IgD-negative memory B cell (primary cell): ENCODE results near the gene BLVRB. TPM values are rescaled to one million over a fixed set of nuclear protein-coding genes. Genes with fewer than 3 reads are reported as not detected.
A peak's percentile ranks its signal among the peaks of the same experiment; 100 is the strongest.
"Not testable (repeated sequence)": the region's sequence is repeated elsewhere in the genome, so short reads cannot be mapped to it uniquely, and the experiment has no call there.

Experiments
- H3K27ac Mint-ChIP-seq, 3 donors: one replicate each; pipeline ENCODE4 v1.8.0; 2020 to 2022; ENCODE audit warnings: mild to moderate bottlenecking in 3 of 3, mixed read lengths in 3 of 3, moderate library complexity in 1 of 3
- H3K27me3 Mint-ChIP-seq: one replicate; pipeline ENCODE4 v1.8.0; 2021; ENCODE audit warnings: mixed read lengths
- H3K36me3 Mint-ChIP-seq: one replicate; pipeline ENCODE4 v1.8.0; 2020; ENCODE audit warnings: mild to moderate bottlenecking, mixed read lengths
- H3K4me1 Mint-ChIP-seq, 3 donors: one replicate each; pipeline ENCODE4 v1.8.0; 2020 to 2022; ENCODE audit warnings: mixed read lengths in 3 of 3, mild to moderate bottlenecking in 1 of 3
- H3K4me3 Mint-ChIP-seq, 4 donors: one replicate each; pipeline ENCODE4 v1.8.0; 2020 to 2022; ENCODE audit warnings: mild to moderate bottlenecking in 4 of 4, mixed read lengths in 4 of 4, moderate library complexity in 3 of 4
- H3K9me3 Mint-ChIP-seq, 3 donors: one replicate each; pipeline ENCODE4 v1.8.0; 2020 to 2021; ENCODE audit warnings: mixed read lengths in 3 of 3, mild to moderate bottlenecking in 1 of 3
- polyA plus RNA-seq: library from polyadenylated mRNA; unstranded; fragments of 300-500 nt; fragmentation: Illumina TruSeq; gene quantifications from one replicate; pipeline ENCODE4 v1.2.3, GENCODE V29; 2021

BLVRB gene
- polyA plus RNA-seq, 1 donor from 2014 or later = 35.9 TPM

DNA sequence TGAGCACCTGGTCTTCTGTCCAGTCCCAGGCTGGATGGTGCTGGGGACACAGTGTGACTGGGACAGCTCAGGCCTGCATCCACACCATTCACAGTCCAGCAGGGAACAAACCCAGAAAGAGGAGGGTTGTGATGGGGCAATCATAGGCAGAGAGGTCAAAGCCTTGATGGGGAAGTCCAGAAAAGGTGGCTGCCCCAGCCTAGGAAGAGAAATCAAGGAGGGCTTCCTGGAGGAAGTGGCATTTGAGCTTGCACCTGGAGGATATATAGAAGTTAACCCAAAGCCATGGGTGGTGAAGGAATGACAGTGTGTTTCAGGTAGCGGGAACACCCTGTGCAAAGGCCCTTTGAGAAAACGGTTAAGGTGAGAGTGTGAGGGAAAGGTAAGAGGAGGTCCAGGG is 49.8 kb downstream of the BLVRB start:
- peaks cover 1% of the 10 kb centered on the region for H3K27me3 Mint-ChIP-seq
- no peaks in the 10 kb centered on the region for H3K9me3 Mint-ChIP-seq
- H3K27ac Mint-ChIP-seq = peak overlapping the region in 1 of 3 donors; percentile 80
- H3K36me3 Mint-ChIP-seq = no peaks in the 10 kb centered on the region
- peaks cover 7 to 17% (median 9%) of the 10 kb centered on the region in 3 donors for H3K4me1 Mint-ChIP-seq
- H3K4me3 Mint-ChIP-seq = peak overlapping the region in 1 of 4 donors; percentile 1

DNA sequence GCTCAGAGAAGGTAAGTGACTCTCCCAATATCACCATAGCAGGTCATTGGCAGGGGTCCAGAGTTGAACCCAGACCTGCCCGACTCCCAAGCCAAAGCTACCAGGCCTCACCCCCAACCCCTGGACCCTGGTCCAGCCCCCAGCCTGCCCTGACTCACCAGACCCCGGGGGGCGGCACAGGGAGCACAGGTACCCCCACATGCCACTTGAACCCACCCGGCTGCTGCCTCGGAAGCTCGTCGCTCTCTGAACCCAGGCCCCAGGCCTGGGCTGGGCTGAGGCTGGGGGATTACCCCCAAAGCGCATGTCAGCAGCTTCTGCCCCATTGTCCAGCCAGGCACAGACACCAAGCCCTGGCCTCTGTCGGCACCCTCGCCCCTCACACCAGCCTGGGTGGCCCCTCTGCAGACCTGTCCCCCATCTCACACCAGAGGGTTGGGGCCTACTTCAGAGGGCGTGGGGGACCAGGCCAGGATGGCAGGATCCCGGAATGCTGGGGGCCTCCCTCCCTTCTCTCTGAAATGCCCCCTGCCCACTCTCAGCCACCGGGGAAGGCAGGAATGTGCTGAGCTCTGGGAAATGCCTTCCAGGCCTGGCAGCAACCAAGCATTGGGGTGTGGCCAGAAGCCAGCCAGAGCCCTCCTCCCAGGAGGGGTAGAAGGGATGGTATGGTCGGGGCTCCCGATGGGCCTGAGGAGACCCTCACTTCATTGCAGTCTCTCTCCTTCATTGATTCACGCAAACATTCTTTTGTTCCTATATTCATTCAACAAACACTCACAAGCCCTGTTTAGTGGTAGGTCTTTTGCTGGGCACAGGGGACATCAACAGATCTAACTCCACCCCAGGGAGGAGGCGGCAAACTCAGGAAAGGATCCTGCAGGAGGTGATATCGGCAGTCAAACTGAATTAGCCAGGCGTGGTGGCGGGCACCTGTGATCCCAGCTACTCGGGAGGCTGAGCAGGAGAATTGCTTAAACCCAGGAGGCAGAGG is 50.7 kb downstream of the BLVRB start:
- peaks cover 7 to 17% (median 9%) of the 10 kb centered on the region in 3 donors for H3K4me1 Mint-ChIP-seq
- no peak overlapping the region for H3K27ac Mint-ChIP-seq
- H3K4me3 Mint-ChIP-seq = no peak overlapping the region
- H3K36me3 Mint-ChIP-seq = no peaks in the 10 kb centered on the region
- H3K9me3 Mint-ChIP-seq = no peaks in the 10 kb centered on the region
- H3K27me3 Mint-ChIP-seq = peaks cover 1% of the 10 kb centered on the region

DNA sequence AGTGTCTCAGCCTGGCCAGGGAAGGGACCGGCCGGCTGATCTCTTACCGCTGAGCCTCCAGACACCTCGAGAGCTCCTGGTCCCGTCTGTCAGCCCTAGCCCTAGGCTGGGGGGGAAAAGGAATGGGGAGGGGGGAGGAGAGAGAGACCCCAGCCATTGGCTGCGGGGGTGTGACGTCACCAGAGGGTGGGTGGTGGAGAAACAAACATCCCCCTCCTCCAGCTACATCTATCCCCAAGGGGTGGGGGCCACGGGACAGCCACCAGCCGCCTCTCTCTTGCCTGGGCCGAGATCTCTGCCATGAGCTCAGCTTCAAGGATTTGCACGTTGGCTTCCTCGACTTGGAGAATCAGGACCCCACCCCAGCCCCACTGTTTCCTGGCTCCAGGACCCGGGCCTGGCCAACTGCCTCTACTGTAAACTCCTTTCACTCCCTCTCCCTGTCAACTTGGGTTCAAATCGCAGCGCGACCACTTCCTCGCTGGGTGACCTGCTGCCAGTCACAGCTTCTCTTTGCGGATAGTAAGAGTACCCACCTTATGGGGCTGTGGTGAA is 52.2 kb downstream of the BLVRB start, which contains the start of gene PRX:
Gene PRX (minus strand): TSS at position 88 of the 555 bp plus-strand sequence. CDS start 5,446 bp downstream, outside the sequence.
- Mint-ChIP-seq H3K4me3 (peak within 1 kb of the TSS in 1 of 4 donors; percentile 65), H3K36me3 (no peaks in the 10 kb centered on the region), H3K9me3 (no peaks in the 10 kb centered on the region), H3K27ac (no peak within 1 kb of the TSS), H3K27me3 (peaks cover 1% of the 10 kb centered on the region), H3K4me1 (peaks cover 7 to 18% (median 9%) of the 10 kb centered on the region in 3 donors)

DNA sequence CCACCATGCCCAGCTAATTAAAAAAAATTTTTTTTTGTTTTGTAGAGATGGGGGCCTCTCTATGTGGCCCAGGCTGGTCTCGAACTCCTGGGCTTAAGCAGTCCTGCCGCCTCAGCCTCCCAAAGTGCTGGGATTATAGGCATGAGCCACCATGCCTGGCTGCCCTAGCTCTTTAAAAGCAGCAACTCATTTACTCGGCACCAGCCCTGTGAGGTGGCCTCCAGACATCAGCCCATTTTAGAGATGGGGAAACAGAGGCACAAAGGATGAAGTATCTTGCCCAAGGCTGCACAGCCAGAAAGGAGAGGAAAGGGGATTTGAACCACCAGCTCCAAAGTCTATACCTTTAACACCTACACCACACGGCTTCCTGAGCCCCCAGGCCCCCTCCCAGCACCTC is 52.7 kb downstream of the BLVRB start:
- Mint-ChIP-seq H3K27ac (no peak overlapping the region), H3K9me3 (no peaks in the 10 kb centered on the region), H3K4me1 (peaks cover 7 to 22% (median 13%) of the 10 kb centered on the region in 3 donors), H3K4me3 (no peak overlapping the region), H3K27me3 (peaks cover 1% of the 10 kb centered on the region), H3K36me3 (no peaks in the 10 kb centered on the region)

DNA sequence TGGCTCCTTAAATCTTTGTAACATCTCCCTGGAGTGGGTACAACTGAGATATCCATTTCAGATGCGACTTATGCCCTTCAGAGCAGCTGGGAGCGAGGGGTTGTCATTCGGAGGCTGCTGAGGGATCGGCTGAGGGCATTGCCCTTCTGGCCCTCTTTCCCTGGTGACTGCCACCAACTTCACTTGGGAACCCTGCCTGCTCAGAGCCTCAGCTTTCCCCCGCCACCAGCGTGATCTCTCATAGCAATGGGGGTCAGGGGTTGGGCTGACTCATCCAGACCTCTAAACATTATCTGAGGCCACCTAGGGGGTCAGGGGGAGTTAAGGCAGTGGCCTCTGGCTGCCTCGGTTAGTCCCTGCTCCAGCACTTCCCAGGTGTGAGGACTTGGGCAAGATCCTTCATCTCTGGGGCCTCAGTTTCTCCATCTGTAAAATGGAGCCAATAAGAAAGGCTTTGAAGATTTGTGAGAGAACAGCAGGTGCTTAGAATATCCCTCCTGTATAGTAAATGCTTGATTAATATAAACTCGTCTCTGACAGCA is 53.5 kb downstream of the BLVRB start:
- no peaks in the 10 kb centered on the region for H3K9me3 Mint-ChIP-seq
- H3K27me3 Mint-ChIP-seq = peaks cover 1% of the 10 kb centered on the region
- no peaks in the 10 kb centered on the region for H3K36me3 Mint-ChIP-seq
- peak overlapping the region in 1 of 4 donors; percentile 65 for H3K4me3 Mint-ChIP-seq
- H3K27ac Mint-ChIP-seq = peak overlapping the region in 2 of 3 donors; percentile 46 to 93
- peaks cover 7 to 23% (median 17%) of the 10 kb centered on the region in 3 donors for H3K4me1 Mint-ChIP-seq

DNA sequence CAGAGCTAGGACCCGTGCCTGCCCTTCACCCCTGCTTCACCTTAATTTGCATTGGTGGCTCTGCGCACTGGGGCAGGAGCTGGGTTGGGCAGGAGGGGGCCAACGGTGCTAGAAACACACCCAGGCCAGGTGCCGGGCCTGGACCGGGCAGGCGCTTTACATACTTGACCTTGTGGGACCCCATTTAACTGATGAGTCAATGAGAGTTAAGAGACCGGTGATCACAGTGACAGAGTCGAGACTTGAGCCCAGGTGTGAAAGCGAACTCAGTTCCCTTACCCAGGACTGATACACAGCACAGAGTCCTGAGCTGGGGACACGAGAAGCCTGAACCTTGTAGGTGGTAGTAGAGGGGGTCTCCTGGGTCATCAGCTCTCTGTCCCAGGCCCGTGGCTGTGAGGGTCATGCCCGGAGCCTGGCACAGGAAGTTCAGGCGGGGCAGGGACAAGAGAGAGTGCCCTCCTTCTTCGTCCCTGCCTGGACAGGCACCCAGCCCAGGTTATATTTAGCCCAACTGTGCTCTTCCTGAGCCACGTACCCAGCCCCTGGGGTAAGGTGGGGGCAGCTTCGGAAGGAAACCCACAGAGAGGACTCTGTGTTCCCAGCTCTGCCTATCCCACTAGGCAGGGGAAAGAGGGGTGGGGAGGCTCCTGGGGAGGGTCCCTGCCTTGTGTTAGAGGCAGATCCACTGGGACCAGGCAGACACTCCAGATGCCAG is 54.3 kb downstream of the BLVRB start:
- Mint-ChIP-seq H3K27ac (peak overlapping the region in 2 of 3 donors; percentile 46 to 93), H3K36me3 (no peaks in the 10 kb centered on the region), H3K4me3 (peak overlapping the region; percentile 6 to 75 (median 54)), H3K9me3 (no peaks in the 10 kb centered on the region), H3K4me1 (peaks cover 7 to 20% (median 17%) of the 10 kb centered on the region in 3 donors), H3K27me3 (peaks cover 1% of the 10 kb centered on the region)

DNA sequence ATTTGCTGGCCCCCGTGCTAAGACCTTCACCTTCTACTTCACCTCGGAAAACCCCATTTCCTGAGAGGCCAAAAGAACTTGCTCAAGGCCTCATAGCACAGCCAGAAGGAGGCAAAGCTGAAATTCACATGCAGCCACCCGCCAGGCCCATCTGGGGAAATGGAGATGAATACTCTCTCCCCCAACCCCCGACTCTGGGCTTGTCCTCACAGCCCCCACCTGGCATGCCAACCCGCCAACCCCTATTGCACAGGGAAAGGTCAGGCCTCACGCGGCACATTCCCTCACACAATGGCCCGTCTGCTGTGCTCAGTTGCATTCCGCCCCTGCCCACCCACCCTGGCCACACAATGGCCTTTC is 55.5 kb downstream of the BLVRB start:
- peaks cover 1% of the 10 kb centered on the region for H3K27me3 Mint-ChIP-seq
- peak overlapping the region in 2 of 4 donors; percentile 32 to 68 for H3K4me3 Mint-ChIP-seq
- no peaks in the 10 kb centered on the region for H3K9me3 Mint-ChIP-seq
- H3K36me3 Mint-ChIP-seq = no peaks in the 10 kb centered on the region
- peaks cover 7 to 20% (median 17%) of the 10 kb centered on the region in 3 donors for H3K4me1 Mint-ChIP-seq
- peak overlapping the region in 2 of 3 donors; percentile 62 to 86 for H3K27ac Mint-ChIP-seq

DNA sequence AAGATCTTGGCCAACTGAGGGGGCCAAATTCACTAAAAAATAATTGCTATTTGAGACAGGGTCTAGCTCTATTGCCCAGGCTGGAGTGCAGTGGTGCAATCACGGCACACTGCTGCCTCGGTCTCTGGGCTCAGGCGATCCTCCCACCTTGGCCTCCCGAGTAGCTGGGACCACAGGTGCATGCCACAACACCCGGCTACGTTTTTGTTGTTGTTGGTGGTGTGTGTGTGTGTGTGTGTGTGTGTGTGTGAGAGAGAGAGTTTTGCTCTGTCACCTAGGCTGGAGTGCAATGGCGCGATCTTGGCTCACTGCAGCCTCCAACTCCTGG is 57.0 kb downstream of the BLVRB start:
- Mint-ChIP-seq H3K4me3 (peak overlapping the region in 1 of 4 donors; percentile 85), H3K27ac (peak overlapping the region in 1 of 3 donors; percentile 33), H3K4me1 (peaks cover 7 to 23% (median 17%) of the 10 kb centered on the region in 3 donors)
- H3K9me3 Mint-ChIP-seq, H3K27me3 Mint-ChIP-seq, H3K36me3 Mint-ChIP-seq: not testable (repeated sequence)

DNA sequence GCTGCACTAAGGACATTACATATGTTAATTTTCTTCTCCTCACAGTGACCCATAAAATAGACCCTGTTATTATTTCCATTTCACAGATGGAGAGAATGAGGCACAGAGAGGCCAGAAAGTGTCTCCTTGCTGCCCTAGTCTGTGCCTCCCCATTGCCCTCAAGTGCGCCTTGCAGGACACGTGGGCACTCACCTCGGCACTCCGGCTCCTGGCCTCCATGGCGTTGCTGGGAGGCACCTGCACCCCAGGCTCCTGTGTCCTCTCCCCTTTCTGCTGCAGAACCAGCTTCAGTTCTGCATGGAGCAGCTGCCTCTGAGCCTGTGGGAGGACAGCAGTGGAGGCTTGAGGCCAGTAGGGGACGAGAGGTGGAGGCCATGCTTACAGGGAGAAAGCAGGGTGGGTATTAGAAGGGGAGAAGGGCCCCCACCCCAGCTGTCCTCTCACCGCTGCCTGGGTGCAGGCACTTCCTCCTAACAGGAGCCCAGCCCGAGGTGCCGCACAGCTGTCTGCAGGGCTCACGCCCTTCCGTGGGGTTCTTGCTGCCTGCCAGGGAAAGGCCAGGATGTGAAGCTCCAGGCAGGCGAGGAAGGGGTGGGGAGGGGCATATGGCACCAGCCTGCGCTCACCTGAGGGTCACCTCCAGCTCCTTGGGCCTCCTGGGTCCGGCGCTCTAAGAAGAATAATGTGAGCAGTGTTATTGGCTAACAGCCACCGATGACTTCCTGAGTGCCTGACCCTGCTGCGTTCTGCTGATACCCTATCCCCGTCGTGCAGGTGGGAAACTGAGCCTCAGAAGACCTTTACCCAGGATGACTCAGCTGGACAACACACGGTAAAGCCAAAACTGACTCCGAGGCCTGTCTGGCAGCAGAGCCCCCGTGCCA is 57.6 kb downstream of the BLVRB start:
- Mint-ChIP-seq H3K4me3 (peak overlapping the region in 3 of 4 donors; percentile 40 to 85 (median 51)), H3K9me3 (no peaks in the 10 kb centered on the region), H3K36me3 (no peaks in the 10 kb centered on the region), H3K27ac (peak overlapping the region in 2 of 3 donors; percentile 33 to 45), H3K27me3 (peaks cover 3% of the 10 kb centered on the region), H3K4me1 (peaks cover 13 to 27% (median 22%) of the 10 kb centered on the region in 3 donors)

DNA sequence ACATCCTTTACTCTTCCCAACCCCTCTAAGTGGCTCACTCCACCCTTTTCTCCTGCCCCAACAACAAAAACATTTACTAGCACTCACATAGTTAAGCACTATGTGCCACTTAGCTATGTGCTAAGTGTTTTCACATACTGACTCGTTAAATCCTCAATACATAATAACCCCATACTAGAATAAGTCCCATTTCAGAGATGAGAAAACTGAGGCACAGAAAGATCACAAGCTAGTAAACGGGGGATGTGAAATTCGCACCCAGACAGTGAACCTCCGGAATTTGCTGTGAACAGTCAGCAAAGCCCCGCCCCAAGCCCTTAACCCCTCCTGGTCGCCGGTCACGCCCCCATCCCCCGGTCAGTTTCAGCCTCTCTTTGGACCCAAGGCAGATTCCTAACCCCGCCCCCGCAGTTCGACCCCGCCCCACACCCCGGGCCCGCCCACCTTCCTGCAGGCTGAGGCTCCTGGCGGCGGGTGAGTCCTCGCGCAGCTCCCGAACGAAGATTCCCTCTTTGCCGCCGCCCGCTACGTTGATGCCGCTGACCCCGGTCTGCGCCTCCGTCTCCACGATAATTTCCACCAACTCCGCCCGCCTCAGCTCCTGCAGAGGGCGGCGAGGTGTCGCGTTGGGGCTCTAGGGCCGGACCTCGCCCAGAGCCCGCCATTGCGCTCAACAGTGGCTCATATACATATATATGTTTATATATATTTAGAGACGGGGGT is 62.1 kb downstream of the BLVRB start:
- peak overlapping the region; percentile 79 to 97 (median 96) for H3K4me3 Mint-ChIP-seq

DNA sequence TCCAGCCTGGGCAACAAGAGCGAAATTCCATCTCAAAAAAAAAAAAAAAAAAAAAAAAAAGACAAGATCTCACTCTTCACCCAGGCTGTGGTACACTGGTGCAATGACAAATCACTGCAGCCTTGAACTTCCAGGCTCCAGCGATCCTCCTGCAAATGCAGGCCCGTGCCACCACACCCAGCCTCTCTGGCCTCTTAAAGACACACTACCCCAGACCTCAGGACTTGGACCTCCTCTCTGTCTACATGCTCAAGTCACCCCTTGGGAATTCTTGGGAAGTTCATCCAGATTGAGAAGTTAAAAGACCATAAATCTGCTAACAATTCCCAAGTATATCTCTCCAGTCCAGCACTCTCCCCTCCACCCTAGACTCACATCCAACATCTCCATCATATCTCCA is 65.0 kb downstream of the BLVRB start:
- Mint-ChIP-seq H3K4me3 (peak overlapping the region in 1 of 4 donors; percentile 28), H3K27me3 (peaks cover 3% of the 10 kb centered on the region), H3K9me3 (no peaks in the 10 kb centered on the region), H3K36me3 (no peaks in the 10 kb centered on the region), H3K27ac (no peak overlapping the region), H3K4me1 (peaks cover 7 to 12% (median 11%) of the 10 kb centered on the region in 3 donors)

More for the DNA sequence above, 62.1 kb downstream of the BLVRB start:
- H3K4me1 Mint-ChIP-seq = peaks cover 12 to 19% (median 15%) of the 10 kb centered on the region in 3 donors
- peak overlapping the region; percentile 36 to 96 (median 46) for H3K27ac Mint-ChIP-seq
- H3K36me3 Mint-ChIP-seq = no peaks in the 10 kb centered on the region
- H3K27me3 Mint-ChIP-seq = peaks cover 1% of the 10 kb centered on the region
- H3K9me3 Mint-ChIP-seq = no peaks in the 10 kb centered on the region

DNA sequence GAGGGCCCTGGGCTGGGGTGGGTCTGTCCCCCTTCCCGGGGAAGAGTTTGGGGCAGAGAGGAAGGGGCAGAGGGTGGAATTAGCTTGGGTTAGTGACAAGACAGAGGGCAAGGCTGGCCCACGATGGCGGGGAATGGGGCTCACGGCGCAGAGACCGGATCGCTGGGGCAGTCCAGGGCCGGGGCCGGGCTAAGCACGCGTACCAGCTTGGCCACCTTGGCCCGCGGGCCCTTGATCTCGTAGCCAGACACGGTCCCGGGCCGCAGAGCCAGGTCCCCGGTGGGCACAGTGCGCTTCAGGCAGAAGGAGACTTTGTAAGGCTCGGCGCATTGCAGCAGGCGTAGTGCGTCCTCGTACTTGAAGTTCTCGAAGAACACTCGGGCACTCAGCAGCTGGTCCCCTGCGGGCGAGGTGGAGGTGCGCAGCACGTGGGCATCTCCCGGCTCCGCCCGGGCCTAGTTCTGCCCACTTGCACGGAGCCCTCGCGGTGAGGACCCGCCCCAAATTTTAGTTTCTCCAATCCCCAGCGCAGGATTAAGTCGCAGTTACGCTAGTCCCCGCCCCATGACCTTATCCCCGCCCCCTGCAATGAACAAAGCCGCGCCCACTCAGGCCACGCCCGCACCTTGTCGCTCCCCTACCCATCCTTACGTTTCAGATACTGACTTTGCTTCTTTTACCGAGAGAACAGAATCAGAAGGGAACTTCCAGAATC is 67.0 kb downstream of the BLVRB start:
- Mint-ChIP-seq H3K27me3 (peaks cover 2% of the 10 kb centered on the region), H3K4me3 (peak overlapping the region in 2 of 4 donors; percentile 17 to 76), H3K9me3 (no peaks in the 10 kb centered on the region), H3K27ac (no peak overlapping the region), H3K36me3 (no peaks in the 10 kb centered on the region), H3K4me1 (peaks cover 6 to 12% (median 8%) of the 10 kb centered on the region in 3 donors)
